ENCODE data around the gene WBP4.

Gene WBP4

GRCh38 chr13:41058295-41059070 lies 2.8 kb upstream of the WBP4 start:
- Histone ChIP-seq H3K27ac (ENCODE audit: low read depth in 2 of 2, low read length in 2 of 2) (no peak overlapping the region), H3K4me3 (ENCODE audit: low read length in 2 of 2) (peak overlapping the region in 1 of 2 donors; percentile 90), H3K27me3 (ENCODE audit: control insufficient read depth in 2 of 2, insufficient read depth in 2 of 2, low read length in 2 of 2) (no peaks in the 10 kb centered on the region), H3K4me1 (ENCODE audit: control insufficient read depth in 2 of 2, insufficient read depth in 2 of 2, low read length in 2 of 2) (peaks cover 22 to 55% of the 10 kb centered on the region in 2 donors), H3K9ac (ENCODE audit: low read depth in 1 of 2, low read length in 2 of 2) (no peak overlapping the region), H3K36me3 (ENCODE audit: control insufficient read depth in 2 of 2, insufficient read depth in 2 of 2, low read length in 2 of 2) (peaks cover 0 to 2% of the 10 kb centered on the region in 2 donors), H3K9me3 (ENCODE audit: control insufficient read depth in 2 of 2, low read length in 2 of 2) (no peaks in the 10 kb centered on the region)

- Histone ChIP-seq H3K9me3 (ENCODE audit: control insufficient read depth in 2 of 2, low read length in 2 of 2) (no peaks in the 10 kb centered on the region), H3K9ac (ENCODE audit: low read depth in 1 of 2, low read length in 2 of 2) (peak overlapping the region; percentile 89 to 98), H3K4me3 (ENCODE audit: low read length in 2 of 2) (peak overlapping the region; percentile 89 to 90), H3K4me1 (ENCODE audit: control insufficient read depth in 2 of 2, insufficient read depth in 2 of 2, low read length in 2 of 2) (peaks cover 25 to 53% of the 10 kb centered on the region in 2 donors), H3K36me3 (ENCODE audit: control insufficient read depth in 2 of 2, insufficient read depth in 2 of 2, low read length in 2 of 2) (peaks cover 0 to 4% of the 10 kb centered on the region in 2 donors), H3K27me3 (ENCODE audit: control insufficient read depth in 2 of 2, insufficient read depth in 2 of 2, low read length in 2 of 2) (no peaks in the 10 kb centered on the region), H3K27ac (ENCODE audit: low read depth in 2 of 2, low read length in 2 of 2) (peak overlapping the region; percentile 97 to 99)
Measured at GRCh38 chr13:41059456-41060081, 1.7 kb upstream of the WBP4 start.

- no peaks in the 10 kb centered on the region for H3K27me3 ChIP-seq (ENCODE audit: control insufficient read depth in 2 of 2, insufficient read depth in 2 of 2, low read length in 2 of 2)
- H3K4me3 ChIP-seq (ENCODE audit: low read length in 2 of 2) = peak overlapping the region; percentile 89 to 90
- H3K36me3 ChIP-seq (ENCODE audit: control insufficient read depth in 2 of 2, insufficient read depth in 2 of 2, low read length in 2 of 2) = peaks cover under 1 to 4% of the 10 kb centered on the region in 2 donors
- peak overlapping the region; percentile 97 to 99 for H3K27ac ChIP-seq (ENCODE audit: low read depth in 2 of 2, low read length in 2 of 2)
- peaks cover 22 to 52% of the 10 kb centered on the region in 2 donors for H3K4me1 ChIP-seq (ENCODE audit: control insufficient read depth in 2 of 2, insufficient read depth in 2 of 2, low read length in 2 of 2)
- H3K9ac ChIP-seq (ENCODE audit: low read depth in 1 of 2, low read length in 2 of 2) = peak overlapping the region; percentile 89 to 98
- H3K9me3 ChIP-seq (ENCODE audit: control insufficient read depth in 2 of 2, low read length in 2 of 2) = no peaks in the 10 kb centered on the region
Measured at GRCh38 chr13:41060082-41060723, 1.1 kb upstream of the WBP4 start.

- Histone ChIP-seq H3K27ac (ENCODE audit: low read depth in 2 of 2, low read length in 2 of 2) (peak overlapping the region; percentile 97 to 99), H3K9me3 (ENCODE audit: control insufficient read depth in 2 of 2, low read length in 2 of 2) (no peaks in the 10 kb centered on the region), H3K27me3 (ENCODE audit: control insufficient read depth in 2 of 2, insufficient read depth in 2 of 2, low read length in 2 of 2) (no peaks in the 10 kb centered on the region), H3K9ac (ENCODE audit: low read depth in 1 of 2, low read length in 2 of 2) (peak overlapping the region; percentile 97 to 98), H3K4me1 (ENCODE audit: control insufficient read depth in 2 of 2, insufficient read depth in 2 of 2, low read length in 2 of 2) (peaks cover 25 to 52% of the 10 kb centered on the region in 2 donors), H3K36me3 (ENCODE audit: control insufficient read depth in 2 of 2, insufficient read depth in 2 of 2, low read length in 2 of 2) (peaks cover 5 to 6% of the 10 kb centered on the region in 2 donors), H3K4me3 (ENCODE audit: low read length in 2 of 2) (peak overlapping the region; percentile 89 to 90)
Measured at GRCh38 chr13:41060724-41061074, 610 bp upstream of the WBP4 start.

- H3K4me1 ChIP-seq (ENCODE audit: control insufficient read depth in 2 of 2, insufficient read depth in 2 of 2, low read length in 2 of 2) = peaks cover 26 to 49% of the 10 kb centered on the region in 2 donors
Measured at GRCh38 chr13:41061914-41062837, 867 bp downstream of the WBP4 start.

GRCh38 chr13:41064493-41064892 lies 3.2 kb downstream of the WBP4 start:
- Histone ChIP-seq H3K4me1 (ENCODE audit: control insufficient read depth in 2 of 2, insufficient read depth in 2 of 2, low read length in 2 of 2) (peaks cover 24 to 34% of the 10 kb centered on the region in 2 donors), H3K27ac (ENCODE audit: low read depth in 2 of 2, low read length in 2 of 2) (no peak overlapping the region), H3K9me3 (ENCODE audit: control insufficient read depth in 2 of 2, low read length in 2 of 2) (no peaks in the 10 kb centered on the region), H3K4me3 (ENCODE audit: low read length in 2 of 2) (no peak overlapping the region), H3K9ac (ENCODE audit: low read depth in 1 of 2, low read length in 2 of 2) (no peak overlapping the region), H3K36me3 (ENCODE audit: control insufficient read depth in 2 of 2, insufficient read depth in 2 of 2, low read length in 2 of 2) (peaks cover 16 to 28% of the 10 kb centered on the region in 2 donors), H3K27me3 (ENCODE audit: control insufficient read depth in 2 of 2, insufficient read depth in 2 of 2, low read length in 2 of 2) (no peaks in the 10 kb centered on the region)

More at GRCh38 chr13:41061914-41062837, 867 bp downstream of the WBP4 start:
- Histone ChIP-seq H3K27ac (ENCODE audit: low read depth in 2 of 2, low read length in 2 of 2) (peak overlapping the region; percentile 97 to 99), H3K27me3 (ENCODE audit: control insufficient read depth in 2 of 2, insufficient read depth in 2 of 2, low read length in 2 of 2) (no peaks in the 10 kb centered on the region), H3K4me3 (ENCODE audit: low read length in 2 of 2) (peak overlapping the region; percentile 89 to 90), H3K9me3 (ENCODE audit: control insufficient read depth in 2 of 2, low read length in 2 of 2) (no peaks in the 10 kb centered on the region), H3K36me3 (ENCODE audit: control insufficient read depth in 2 of 2, insufficient read depth in 2 of 2, low read length in 2 of 2) (peaks cover 10 to 11% of the 10 kb centered on the region in 2 donors), H3K9ac (ENCODE audit: low read depth in 1 of 2, low read length in 2 of 2) (peak overlapping the region; percentile 97 to 98)

GRCh38 chr13:41065078-41065477 lies 3.8 kb downstream of the WBP4 start:
- H3K4me1 ChIP-seq (ENCODE audit: control insufficient read depth in 2 of 2, insufficient read depth in 2 of 2, low read length in 2 of 2) = peaks cover 24 to 33% of the 10 kb centered on the region in 2 donors
- no peak overlapping the region for H3K4me3 ChIP-seq (ENCODE audit: low read length in 2 of 2)
- no peak overlapping the region for H3K9ac ChIP-seq (ENCODE audit: low read depth in 1 of 2, low read length in 2 of 2)
- no peaks in the 10 kb centered on the region for H3K27me3 ChIP-seq (ENCODE audit: control insufficient read depth in 2 of 2, insufficient read depth in 2 of 2, low read length in 2 of 2)
- no peaks in the 10 kb centered on the region for H3K9me3 ChIP-seq (ENCODE audit: control insufficient read depth in 2 of 2, low read length in 2 of 2)
- H3K27ac ChIP-seq (ENCODE audit: low read depth in 2 of 2, low read length in 2 of 2) = peak overlapping the region; percentile 36 to 48
- H3K36me3 ChIP-seq (ENCODE audit: control insufficient read depth in 2 of 2, insufficient read depth in 2 of 2, low read length in 2 of 2) = peaks cover 21 to 33% of the 10 kb centered on the region in 2 donors

GRCh38 chr13:41074523-41074922 lies 13.2 kb downstream of the WBP4 start:
- Histone ChIP-seq H3K27ac (ENCODE audit: low read depth in 2 of 2, low read length in 2 of 2) (no peak overlapping the region), H3K9me3 (ENCODE audit: control insufficient read depth in 2 of 2, low read length in 2 of 2) (no peaks in the 10 kb centered on the region), H3K4me3 (ENCODE audit: low read length in 2 of 2) (no peak overlapping the region), H3K9ac (ENCODE audit: low read depth in 1 of 2, low read length in 2 of 2) (no peak overlapping the region), H3K4me1 (ENCODE audit: control insufficient read depth in 2 of 2, insufficient read depth in 2 of 2, low read length in 2 of 2) (no peaks in the 10 kb centered on the region), H3K27me3 (ENCODE audit: control insufficient read depth in 2 of 2, insufficient read depth in 2 of 2, low read length in 2 of 2) (no peaks in the 10 kb centered on the region), H3K36me3 (ENCODE audit: control insufficient read depth in 2 of 2, insufficient read depth in 2 of 2, low read length in 2 of 2) (peaks cover 45 to 52% of the 10 kb centered on the region in 2 donors)

GRCh38 chr13:41075034-41075433 lies 13.7 kb downstream of the WBP4 start:
- Histone ChIP-seq H3K27ac (ENCODE audit: low read depth in 2 of 2, low read length in 2 of 2) (no peak overlapping the region), H3K27me3 (ENCODE audit: control insufficient read depth in 2 of 2, insufficient read depth in 2 of 2, low read length in 2 of 2) (no peaks in the 10 kb centered on the region), H3K4me3 (ENCODE audit: low read length in 2 of 2) (no peak overlapping the region), H3K4me1 (ENCODE audit: control insufficient read depth in 2 of 2, insufficient read depth in 2 of 2, low read length in 2 of 2) (no peaks in the 10 kb centered on the region), H3K36me3 (ENCODE audit: control insufficient read depth in 2 of 2, insufficient read depth in 2 of 2, low read length in 2 of 2) (peaks cover 40 to 50% of the 10 kb centered on the region in 2 donors), H3K9me3 (ENCODE audit: control insufficient read depth in 2 of 2, low read length in 2 of 2) (no peaks in the 10 kb centered on the region), H3K9ac (ENCODE audit: low read depth in 1 of 2, low read length in 2 of 2) (no peak overlapping the region)

Data from mucosa of rectum (tissue), 2 donors.